HEK293T (cell line): Measurements from ENCODE around the gene C10orf105.

ENCODE experiments used
- ARNT ChIP-seq: fragments of 450-650 bp; IDR thresholded peaks from 2 replicates; pipeline ENCODE4 v1.6.1; 2017; ENCODE audit warnings: mild to moderate bottlenecking
- BHLHE40 ChIP-seq: fragments of 450-650 bp; IDR thresholded peaks from 2 replicates; pipeline ENCODE4 v1.6.1; 2016; ENCODE audit warnings: mild to moderate bottlenecking, moderate library complexity, borderline replicate concordance
- ELF4 ChIP-seq: fragments of 450-650 bp; IDR thresholded peaks from 2 replicates; pipeline ENCODE4 v1.6.1; 2017; ENCODE audit warnings: antibody characterized with exemption
- FOXK2 ChIP-seq: fragments of 450-650 bp; IDR thresholded peaks from 2 replicates; pipeline ENCODE4 v1.6.1; 2016; ENCODE audit warnings: mild to moderate bottlenecking
- LEF1 ChIP-seq: fragments of 450-650 bp; IDR thresholded peaks from 2 replicates; pipeline ENCODE4 v1.6.1; 2017; ENCODE audit warnings: mild to moderate bottlenecking, borderline replicate concordance
- TARDBP ChIP-seq: fragments of 450-650 bp; IDR thresholded peaks from 2 replicates; pipeline ENCODE4 v1.6.1; 2016

DNA sequence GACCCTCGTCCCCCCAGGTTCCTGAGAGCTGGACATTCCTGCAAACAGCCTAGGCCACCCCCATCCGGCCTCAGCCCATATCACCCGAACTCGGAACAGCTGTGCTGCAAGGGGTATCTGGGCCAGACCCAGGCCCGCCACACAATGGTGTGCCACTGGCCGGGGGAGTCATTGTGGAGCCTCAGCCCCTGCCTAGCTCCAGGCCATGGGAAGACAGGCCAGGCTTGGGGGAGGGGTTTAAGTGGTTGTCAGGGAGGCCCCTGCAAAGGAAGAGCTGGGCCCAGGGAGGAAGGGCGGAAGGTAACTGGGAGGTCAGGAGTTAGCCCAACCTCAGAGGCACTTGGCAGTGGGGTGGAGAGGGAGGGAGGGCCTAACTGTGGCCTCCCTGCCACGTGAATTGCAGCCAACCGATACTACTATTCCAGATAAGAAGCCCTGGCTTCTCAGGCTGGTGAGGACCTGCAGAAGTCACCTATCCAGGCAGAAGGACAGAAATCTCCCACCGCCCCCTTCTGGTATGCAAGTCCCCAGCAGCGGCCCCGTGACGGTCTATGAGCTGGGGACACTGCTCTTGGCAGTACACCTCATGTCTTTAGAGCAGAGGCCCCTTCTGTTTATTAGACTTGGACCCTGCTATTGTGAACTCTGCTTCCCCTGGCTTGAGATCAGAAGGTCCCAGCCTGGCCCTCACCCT is 26.9 kb upstream of the C10orf105 start:
- TF ChIP-seq FOXK2 (no peak), BHLHE40 (no peak), ARNT (no peak), TARDBP (no peak), LEF1 (no peak), ELF4 (no peak)
